GM12864 (cell line): Measurements from ENCODE around the gene DSP.

ENCODE experiments used
- DNase-seq: peaks from one replicate; pipeline ENCODE4 v3.0.0-alpha.2; 2011; ENCODE audit warnings: low read depth
- H3K4me3 ChIP-seq: 2 replicates; pipeline ENCODE4 v1.5.1; 2011; ENCODE audit warnings: mild to moderate bottlenecking, low read depth, low read length, control low read depth
- CTCF ChIP-seq: IDR thresholded peaks from 2 replicates; pipeline ENCODE4 v1.5.1; 2011; ENCODE audit warnings: low read depth, mild to moderate bottlenecking, moderate library complexity, low read length, control low read depth, inconsistent platforms; ENCODE audit errors: missing control alignments

Gene DSP

GRCh38 chr6:7542065-7542873 is 798 bp downstream of the DSP start:
- 0 out of 2 replicates have a peak overlapping the region, but pooled peaks have one; percentile 0 for H3K4me3 ChIP-seq
- no peak for TF ChIP-seq CTCF
- no peak for DNase-seq

GRCh38 chr6:7542874-7543624 is 1.6 kb downstream of the DSP start:
- H3K4me3 ChIP-seq, result no peak overlapping the region
- no peak for DNase-seq

GRCh38 chr6:7543789-7544424 is 2.4 kb downstream of the DSP start:
- DNase-seq, result no peak
- no peak for TF ChIP-seq CTCF

More at GRCh38 chr6:7542874-7543624, 1.6 kb downstream of the DSP start:
- no peak for TF ChIP-seq CTCF

GRCh38 chr6:7544597-7544996 is 3.1 kb downstream of the DSP start:
- TF ChIP-seq CTCF, result no peak
- no peak for DNase-seq
- H3K4me3 ChIP-seq, result no peak overlapping the region

More at GRCh38 chr6:7543789-7544424, 2.4 kb downstream of the DSP start:
- no peak overlapping the region for H3K4me3 ChIP-seq

GRCh38 chr6:7545316-7546019 is 4.0 kb downstream of the DSP start:
- no peak for DNase-seq
- no peak for TF ChIP-seq CTCF
- no peak overlapping the region for H3K4me3 ChIP-seq

GRCh38 chr6:7546020-7546369 is 4.5 kb downstream of the DSP start:
- TF ChIP-seq CTCF, result no peak
- no peak overlapping the region for H3K4me3 ChIP-seq
- DNase-seq, result no peak
